22Rv1 (cell line): ENCODE results near the gene DNAJB14.

Experiments used
- CTCF ChIP-seq: fragments of 450-650 bp; IDR thresholded peaks from 2 replicates; pipeline ENCODE4 v1.5.1; 2017; ENCODE audit warnings: mild to moderate bottlenecking
- ZFX ChIP-seq: fragments of 450-650 bp; IDR thresholded peaks from 2 replicates; pipeline ENCODE4 v1.6.1; 2017; ENCODE audit warnings: antibody characterized with exemption, borderline replicate concordance

- TF ChIP-seq CTCF (no peak), ZFX (no peak)
Observed at GRCh38 chr4:99987681-99988080, 41.3 kb upstream of the DNAJB14 start.
